SH-SY5Y (cell line): ENCODE measurements around the gene ABCA12.
A peak's percentile ranks its signal among the peaks of the same experiment; 100 is the strongest.

Experiments used
- GATA2 ChIP-seq: IDR thresholded peaks from 2 replicates; pipeline ENCODE4 v1.6.1; 2011; ENCODE audit warnings: mild to moderate bottlenecking, low read depth, low read length
- GATA3 ChIP-seq: IDR thresholded peaks from 2 replicates; pipeline ENCODE4 v1.6.1; 2011; ENCODE audit warnings: low read depth, mild to moderate bottlenecking, low read length, moderate library complexity

- TF ChIP-seq GATA3 (no peak), GATA2 (peak; percentile 52)
Measured at GRCh38 chr2:215059724-215060123, 78.7 kb downstream of the ABCA12 start.
